GM21515 (cell line): ENCODE results near the gene TRERF1.

Experiments
- ATAC-seq: cut with Tn5 transposase; IDR thresholded peaks from one replicate; pipeline ENCODE4 v1.9.1; 2021; ENCODE audit not compliant: unreplicated experiment

Gene TRERF1

GRCh38 chr6:42424906-42425474 is 26.7 kb downstream of the TRERF1 start:
- no peak for ATAC-seq

- ATAC-seq = no peak
Measured at GRCh38 chr6:42423244-42423643, 28.5 kb downstream of the TRERF1 start.

GRCh38 chr6:42420741-42421140 is 31.0 kb downstream of the TRERF1 start:
- no peak for ATAC-seq

- ATAC-seq = no peak
Measured at GRCh38 chr6:42419490-42420280, 32.0 kb downstream of the TRERF1 start.

GRCh38 chr6:42418724-42419123 is 33.0 kb downstream of the TRERF1 start:
- no peak for ATAC-seq

GRCh38 chr6:42417641-42418112 is 34.0 kb downstream of the TRERF1 start:
- ATAC-seq = no peak

GRCh38 chr6:42411406-42411805 is 40.3 kb downstream of the TRERF1 start:
- no peak for ATAC-seq

GRCh38 chr6:42410861-42411260 is 40.9 kb downstream of the TRERF1 start:
- ATAC-seq = no peak

GRCh38 chr6:42409581-42409980 is 42.1 kb downstream of the TRERF1 start:
- ATAC-seq = no peak

GRCh38 chr6:42407379-42407778 is 44.3 kb downstream of the TRERF1 start:
- no peak for ATAC-seq

GRCh38 chr6:42406306-42407280 is 45.1 kb downstream of the TRERF1 start:
- no peak for ATAC-seq

- ATAC-seq = no peak
Measured at GRCh38 chr6:42405021-42405420, 46.7 kb downstream of the TRERF1 start.

- ATAC-seq = no peak
Measured at GRCh38 chr6:42404484-42404883, 47.2 kb downstream of the TRERF1 start.

- no peak for ATAC-seq
Measured at GRCh38 chr6:42403831-42404230, 47.9 kb downstream of the TRERF1 start.

GRCh38 chr6:42403421-42403820 is 48.3 kb downstream of the TRERF1 start:
- ATAC-seq = no peak

GRCh38 chr6:42402184-42402583 is 49.5 kb downstream of the TRERF1 start:
- ATAC-seq = no peak

GRCh38 chr6:42401613-42401951 is 50.1 kb downstream of the TRERF1 start:
- ATAC-seq = no peak

GRCh38 chr6:42400886-42401612 is 50.7 kb downstream of the TRERF1 start:
- ATAC-seq = no peak

GRCh38 chr6:42400061-42400760 is 51.5 kb downstream of the TRERF1 start:
- ATAC-seq = no peak

- no peak for ATAC-seq
Measured at GRCh38 chr6:42396720-42397119, 55.0 kb downstream of the TRERF1 start.
